GM23248 (cell line): ENCODE results near the gene OR10H1.

Experiments used
- EZH2 ChIP-seq: fragments of 200-600 bp; sonication (generic); IDR thresholded peaks from 2 replicates; pipeline ENCODE4 v1.6.1; 2018; ENCODE audit warnings: antibody characterized with exemption, mild to moderate bottlenecking; ENCODE audit not compliant: insufficient read depth, poor library complexity, severe bottlenecking
- EZH2phosphoT487 ChIP-seq: fragments of 200-600 bp; sonication (generic); IDR thresholded peaks from 2 replicates; pipeline ENCODE4 v1.6.1; 2018; ENCODE audit warnings: antibody characterized with exemption, moderate library complexity, mild to moderate bottlenecking, low read depth; ENCODE audit not compliant: insufficient read depth

GRCh38 chr19:15860522-15860921, 45.1 kb upstream of the OR10H1 start:
- no peak for TF ChIP-seq EZH2phosphoT487
- TF ChIP-seq EZH2 = no peak
